NCI-H1436 (cell line): ENCODE measurements around the gene GNAL.
"Not testable (repeated sequence)": the region's sequence is repeated elsewhere in the genome, so short reads cannot be mapped to it uniquely, and the experiment has no call there.

ENCODE experiments used
- DNase-seq: peaks from one replicate; lab custom pipeline; 2025; lab: John Stamatoyannopoulos, UW

The GNAL gene

DNA sequence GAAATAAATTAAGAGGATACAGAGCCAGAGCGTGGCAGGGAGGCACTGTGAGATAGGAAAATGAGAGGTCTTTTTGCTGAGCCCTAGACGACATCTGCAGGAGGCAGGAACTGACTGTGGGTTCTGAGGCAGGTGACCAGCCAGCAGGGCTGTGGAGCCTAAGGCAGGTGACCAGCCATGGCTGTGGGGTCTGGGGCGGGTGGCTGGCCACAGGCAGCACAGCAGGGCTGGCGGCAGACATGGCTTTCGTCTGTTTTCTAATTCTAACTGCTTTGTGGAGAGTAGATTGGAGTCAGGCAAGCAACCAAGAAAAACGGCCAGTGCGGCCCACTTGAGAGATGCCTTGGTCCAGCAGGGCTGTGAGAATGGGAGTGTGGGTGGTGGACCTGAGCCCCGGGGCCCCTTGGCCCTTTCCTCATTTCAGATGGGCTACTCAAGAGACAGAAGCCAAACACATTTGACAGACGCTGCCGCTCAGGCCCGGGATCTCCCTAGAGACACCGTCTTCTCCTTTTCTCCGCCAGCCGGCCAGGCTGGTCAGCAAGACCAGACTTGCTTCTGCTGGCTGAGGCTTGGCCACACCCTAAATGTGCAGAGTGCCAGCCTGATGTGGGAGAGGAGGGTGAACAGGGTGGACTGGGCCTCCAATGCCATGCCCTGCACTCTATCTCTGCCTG lies 19.7 kb upstream of the GNAL start:
- DNase-seq, result no peak

- DNase-seq, result no peak
These were observed 19.2 kb upstream of the GNAL start for GRCh38 chr18:11669948-11670275.

- no peak for DNase-seq
These were observed 17.9 kb upstream of the GNAL start for GRCh38 chr18:11671156-11671555.

- DNase-seq, result no peak
These were observed 16.9 kb upstream of the GNAL start for GRCh38 chr18:11672198-11672597.

GRCh38 chr18:11672846-11673454 lies 16.1 kb upstream of the GNAL start:
- no peak for DNase-seq

GRCh38 chr18:11673560-11673959 lies 15.5 kb upstream of the GNAL start:
- no peak for DNase-seq

DNA sequence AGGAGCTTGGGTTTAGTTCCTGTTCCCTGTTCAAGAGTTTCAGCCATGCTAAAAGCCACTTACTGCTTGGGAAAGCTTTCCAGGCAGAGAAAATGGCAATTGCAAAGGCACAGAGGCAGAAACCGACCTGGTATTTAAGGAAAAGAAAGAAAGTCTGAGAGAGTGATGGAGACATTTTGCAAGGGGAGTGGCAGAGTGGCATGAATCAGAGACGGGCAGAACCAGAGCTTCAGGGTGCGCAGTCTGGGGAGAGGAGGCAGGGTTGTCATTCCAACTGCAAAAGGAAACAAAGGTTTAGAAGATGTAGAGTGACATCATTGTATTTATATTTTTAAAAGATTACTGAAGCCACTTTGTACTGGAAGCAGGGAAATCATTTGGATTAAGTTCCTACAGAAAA lies 14.9 kb upstream of the GNAL start:
- DNase-seq, result no peak

GRCh38 chr18:11676386-11676785 lies 12.7 kb upstream of the GNAL start:
- no peak for DNase-seq

DNA sequence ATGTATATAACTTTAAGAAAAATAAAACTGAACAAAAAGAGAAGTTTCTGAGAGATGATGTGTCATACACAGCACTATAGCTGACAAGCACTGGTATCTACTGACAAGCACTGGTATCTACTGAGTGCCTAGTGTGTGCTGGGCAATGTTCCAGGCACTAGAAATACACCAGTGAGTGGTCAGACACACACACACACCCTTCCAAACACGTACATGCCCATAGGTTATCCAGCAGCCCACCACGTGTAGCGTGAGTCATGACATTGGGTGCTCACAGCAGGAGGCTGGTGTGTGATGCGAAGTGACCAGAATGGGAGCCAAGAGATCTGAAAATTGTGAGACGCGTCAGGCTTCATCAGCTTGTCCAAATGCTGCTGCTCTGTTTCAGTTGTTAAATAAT lies 12.2 kb upstream of the GNAL start:
- DNase-seq, result no peak

GRCh38 chr18:11678211-11678610 lies 10.9 kb upstream of the GNAL start:
- no peak for DNase-seq

GRCh38 chr18:11689669-11690565 lies 853 bp downstream of the GNAL start:
- no peak for DNase-seq

GRCh38 chr18:11690660-11691059 lies 1.6 kb downstream of the GNAL start:
- not testable (repeated sequence) for DNase-seq

- no peak for DNase-seq
These were observed 6.7 kb downstream of the GNAL start for GRCh38 chr18:11695736-11696135.

DNA sequence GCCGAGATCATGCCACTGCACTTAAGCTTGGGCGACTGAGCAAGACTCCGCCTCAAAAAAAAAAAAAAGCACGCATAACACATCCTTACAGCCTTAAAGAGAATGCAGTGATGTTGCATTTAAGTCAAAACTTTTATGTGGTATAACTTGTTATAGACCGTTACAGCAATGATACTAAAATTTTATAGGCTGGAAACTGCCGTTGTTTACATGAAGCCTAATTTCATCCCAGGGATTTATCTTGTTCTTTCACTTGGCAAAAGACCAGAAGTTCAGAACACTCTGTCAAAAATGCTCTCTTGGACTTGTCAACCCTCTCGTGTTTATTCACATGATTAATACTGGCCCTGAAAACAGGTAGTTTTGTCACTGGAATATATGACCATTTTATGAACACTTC lies 7.4 kb downstream of the GNAL start:
- DNase-seq, result no peak

DNA sequence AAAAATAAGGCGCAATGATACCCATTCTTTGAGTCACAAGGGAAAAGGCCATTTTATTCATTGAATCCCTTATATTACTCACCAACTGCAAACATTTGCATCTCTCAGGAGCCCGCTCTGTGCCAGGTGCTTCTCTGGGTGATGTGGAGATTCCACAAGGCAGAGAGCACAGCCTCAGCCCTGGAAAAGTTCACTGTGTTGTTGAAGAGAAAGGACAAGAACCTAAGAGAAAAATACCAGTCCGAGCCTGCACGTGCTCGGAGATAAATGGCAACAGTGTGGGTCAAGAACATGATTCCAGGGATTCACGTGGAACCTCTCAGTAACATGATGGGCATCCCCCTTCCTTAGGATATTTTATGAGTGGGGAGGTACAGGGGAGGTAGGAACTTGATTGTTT lies 11.8 kb downstream of the GNAL start:
- DNase-seq, result no peak

DNA sequence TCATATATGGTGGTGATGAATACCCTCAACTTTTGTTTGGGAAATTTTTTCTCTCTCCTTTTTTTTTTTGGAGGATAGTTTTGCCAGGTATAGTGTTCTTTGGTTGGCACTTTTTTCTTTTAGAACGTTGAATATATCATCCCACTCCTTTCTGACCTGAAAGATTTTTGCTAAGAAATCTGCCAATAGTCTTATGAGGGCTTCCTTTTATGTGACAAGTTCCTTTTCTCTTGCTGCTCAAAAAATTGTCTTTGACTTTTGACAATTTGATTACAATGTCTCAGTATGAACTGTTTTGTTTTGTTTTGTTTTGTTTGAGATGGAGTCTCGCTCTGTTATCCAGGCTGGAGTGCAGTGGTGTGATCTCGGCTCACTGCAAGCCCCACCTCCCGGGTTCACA lies 21.5 kb downstream of the GNAL start:
- no peak for DNase-seq

DNA sequence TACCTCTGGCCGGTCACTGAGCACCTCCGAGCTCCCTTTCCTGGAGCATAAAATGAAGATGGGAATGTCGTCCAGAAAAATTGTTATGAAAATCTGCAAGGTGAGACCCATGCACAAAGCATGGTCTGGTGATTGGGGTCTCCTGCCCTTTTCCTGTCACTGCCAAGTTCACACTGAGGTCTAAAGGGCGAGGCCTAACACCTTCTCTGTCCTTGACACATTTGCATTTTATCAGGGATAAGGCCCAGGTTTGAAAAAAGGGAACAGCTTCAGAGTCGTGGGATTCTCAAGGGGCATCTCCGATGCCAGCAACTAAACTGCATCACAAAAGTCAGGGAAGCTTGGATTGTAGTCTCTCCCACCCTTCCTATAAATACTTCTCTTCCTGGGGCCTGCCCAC lies 24.7 kb downstream of the GNAL start:
- DNase-seq, result no peak

- DNase-seq, result no peak
These were observed 25.3 kb downstream of the GNAL start for GRCh38 chr18:11714244-11714918.

- not testable (repeated sequence) for DNase-seq
These were observed 27.8 kb downstream of the GNAL start for GRCh38 chr18:11716767-11717315.

GRCh38 chr18:11719050-11719449 lies 30.0 kb downstream of the GNAL start:
- no peak for DNase-seq

- DNase-seq, result no peak
These were observed 30.6 kb downstream of the GNAL start for GRCh38 chr18:11719621-11720020.

DNA sequence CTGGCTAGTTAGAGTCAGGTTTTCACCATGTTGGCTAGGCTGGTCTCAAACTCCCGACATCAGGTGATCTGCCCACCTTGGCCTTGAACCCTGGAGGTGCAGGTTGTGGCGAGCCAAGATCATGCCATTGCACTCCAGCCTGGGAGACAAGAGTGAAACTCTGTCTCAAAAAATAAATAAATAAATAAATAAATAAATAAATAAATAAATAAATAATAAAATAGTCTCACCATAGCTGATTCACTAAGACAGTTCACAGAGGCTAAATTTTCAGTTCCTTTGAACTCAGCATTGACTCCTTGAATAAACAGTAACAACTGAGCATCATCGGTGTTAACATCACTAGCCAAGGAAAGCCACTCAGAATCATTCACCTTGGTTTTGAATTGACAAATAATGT lies 32.7 kb downstream of the GNAL start:
- no peak for DNase-seq
